H9 (cell line): Measurements from ENCODE around the gene RBM48. TPM values are rescaled to one million over a fixed set of nuclear protein-coding genes. Genes with fewer than 3 reads are reported as not detected.

Experiments used
- DNase-seq: peaks from one replicate; pipeline ENCODE4 v3.0.0-alpha.2; 2017
- H2AFZ ChIP-seq: one replicate; pipeline ENCODE4 v1.6.1; 2013; ENCODE audit warnings: mild to moderate bottlenecking, low read length, control low read depth, moderate library complexity
- H2AK5ac ChIP-seq: 2 replicates; pipeline ENCODE4 v1.6.1; 2013; ENCODE audit warnings: low read length, control low read depth, mixed read lengths; ENCODE audit not compliant: insufficient read length
- H2BK120ac ChIP-seq: one replicate; pipeline ENCODE4 v1.6.1; 2013; ENCODE audit warnings: low read depth, mild to moderate bottlenecking, low read length, control low read depth, inconsistent platforms; ENCODE audit not compliant: poor library complexity, severe bottlenecking
- H2BK12ac ChIP-seq: 2 replicates; pipeline ENCODE4 v1.6.1; 2013; ENCODE audit warnings: low read length, control low read depth, mixed read lengths, low read depth; ENCODE audit not compliant: insufficient read length
- H2BK15ac ChIP-seq: 2 replicates; pipeline ENCODE4 v1.6.1; 2013; ENCODE audit warnings: low read depth, low read length, control low read depth
- H2BK20ac ChIP-seq: one replicate; pipeline ENCODE4 v1.6.1; 2013; ENCODE audit warnings: low read depth, mild to moderate bottlenecking, low read length, control low read depth, inconsistent platforms; ENCODE audit not compliant: poor library complexity, severe bottlenecking
- H2BK5ac ChIP-seq: 2 replicates; pipeline ENCODE4 v1.6.1; 2013; ENCODE audit warnings: low read length, control low read depth, mixed read lengths; ENCODE audit not compliant: insufficient read length
- H3K14ac ChIP-seq: 2 replicates; pipeline ENCODE4 v1.6.1; 2013; ENCODE audit warnings: low read length, control low read depth; ENCODE audit not compliant: insufficient read depth
- H3K18ac ChIP-seq: 2 replicates; pipeline ENCODE4 v1.6.1; 2013; ENCODE audit warnings: low read depth, mild to moderate bottlenecking, mixed read lengths, low read length, control low read depth; ENCODE audit not compliant: insufficient read length
- H3K23ac ChIP-seq: 2 replicates; pipeline ENCODE4 v1.6.1; 2013; ENCODE audit warnings: low read length, control low read depth, mixed read lengths, low read depth; ENCODE audit not compliant: insufficient read length
- H3K23me2 ChIP-seq: 2 replicates; pipeline ENCODE4 v1.6.1; 2013; ENCODE audit warnings: low read depth, mild to moderate bottlenecking, mixed read lengths, low read length, control low read depth; ENCODE audit not compliant: insufficient read length, poor library complexity, severe bottlenecking
- H3K27ac ChIP-seq: 2 replicates; pipeline ENCODE4 v1.5.1; 2013; ENCODE audit warnings: low read length, control low read depth, mixed read lengths, low read depth; ENCODE audit not compliant: insufficient read length
- H3K27me3 ChIP-seq: 2 replicates; pipeline ENCODE4 v1.6.1; 2013; ENCODE audit warnings: low read length, control low read depth, inconsistent platforms; ENCODE audit not compliant: insufficient read depth
- H3K4ac ChIP-seq: 2 replicates; pipeline ENCODE4 v1.6.1; 2013; ENCODE audit warnings: low read depth, mild to moderate bottlenecking, control low read depth, inconsistent platforms, low read length, moderate library complexity
- H3K4me1 ChIP-seq: 2 replicates; pipeline ENCODE4 v1.6.1; 2013; ENCODE audit warnings: low read length, control low read depth, inconsistent platforms; ENCODE audit not compliant: insufficient read depth
- H3K4me2 ChIP-seq: 2 replicates; pipeline ENCODE4 v1.6.1; 2013; ENCODE audit warnings: low read length, control low read depth, mixed read lengths; ENCODE audit not compliant: insufficient read length, insufficient read depth
- H3K56ac ChIP-seq: 2 replicates; pipeline ENCODE4 v1.6.1; 2013; ENCODE audit warnings: low read depth, mild to moderate bottlenecking, mixed read lengths, low read length, control low read depth; ENCODE audit not compliant: insufficient read length
- H3K79me1 ChIP-seq: 2 replicates; pipeline ENCODE4 v1.6.1; 2013; ENCODE audit warnings: low read depth, mild to moderate bottlenecking, moderate library complexity, low read length, control low read depth, inconsistent platforms; ENCODE audit not compliant: insufficient read depth, poor library complexity, severe bottlenecking
- H3K79me2 ChIP-seq: 2 replicates; pipeline ENCODE4 v1.6.1; 2013; ENCODE audit warnings: low read length, control low read depth, inconsistent platforms; ENCODE audit not compliant: insufficient read depth
- H3K9ac ChIP-seq: 2 replicates; pipeline ENCODE4 v1.6.1; 2013; ENCODE audit warnings: low read length, control low read depth, mixed read lengths; ENCODE audit not compliant: insufficient read length; ENCODE audit errors: extremely low read depth
- H3K9me3 ChIP-seq: one replicate; pipeline ENCODE4 v1.6.1; 2013; ENCODE audit warnings: low read depth, low read length, inconsistent platforms; ENCODE audit not compliant: control insufficient read depth
- H3T11ph ChIP-seq: one replicate; pipeline ENCODE4 v1.6.1; 2013; ENCODE audit warnings: mild to moderate bottlenecking, low read length, control low read depth, inconsistent platforms
- H4K20me1 ChIP-seq: one replicate; pipeline ENCODE4 v1.6.1; 2013; ENCODE audit not compliant: control insufficient read depth, insufficient read length, insufficient read depth
- H4K5ac ChIP-seq: 2 replicates; pipeline ENCODE4 v1.6.1; 2013; ENCODE audit warnings: low read depth, mild to moderate bottlenecking, mixed read lengths, low read length, control low read depth; ENCODE audit not compliant: insufficient read length
- H4K8ac ChIP-seq: replicated peaks from 2 replicates; pipeline ENCODE4 v1.6.1; 2013; ENCODE audit warnings: low read length, control low read depth, mixed read lengths, low read depth; ENCODE audit not compliant: insufficient read length
- H4K91ac ChIP-seq: 2 replicates; pipeline ENCODE4 v1.6.1; 2013; ENCODE audit warnings: low read depth, mild to moderate bottlenecking, moderate library complexity, mixed read lengths, low read length, control low read depth; ENCODE audit not compliant: insufficient read length
- H3K27ac Mint-ChIP-seq, 3 experiments: 2 replicates in 2 of 3; 3 replicates in 1 of 3; pipeline ENCODE4 v1.8.0; 2020 to 2021; ENCODE audit warnings: mixed read lengths in 3 of 3, mild to moderate bottlenecking in 1 of 3, moderate library complexity in 1 of 3
- H3K27me3 Mint-ChIP-seq: 2 replicates; pipeline ENCODE4 v1.8.0; 2021; ENCODE audit warnings: low read depth, mild to moderate bottlenecking, moderate library complexity, mixed read lengths
- H3K36me3 Mint-ChIP-seq, 3 experiments: 2 replicates in 2 of 3; 3 replicates in 1 of 3; pipeline ENCODE4 v1.8.0; 2020 to 2021; ENCODE audit warnings: low read depth in 3 of 3, mixed read lengths in 3 of 3; ENCODE audit not compliant: insufficient read depth in 1 of 3
- H3K4me1 Mint-ChIP-seq, 2 experiments: 2 replicates each; pipeline ENCODE4 v1.8.0; 2020; ENCODE audit warnings: mixed read lengths in 2 of 2
- H3K4me3 Mint-ChIP-seq, 2 experiments: 2 replicates in 1 of 2; 3 replicates in 1 of 2; pipeline ENCODE4 v1.8.0; 2020 to 2021; ENCODE audit warnings: mild to moderate bottlenecking in 2 of 2, mixed read lengths in 2 of 2, moderate library complexity in 1 of 2
- H3K9me3 Mint-ChIP-seq, 2 experiments: 2 replicates in 1 of 2; 3 replicates in 1 of 2; pipeline ENCODE4 v1.8.0; 2020; ENCODE audit warnings: mild to moderate bottlenecking in 2 of 2, mixed read lengths in 2 of 2, moderate library complexity in 1 of 2
- CTCF ChIP-seq: fragments of 200-600 bp; sonication (generic); conservative IDR thresholded peaks from 3 replicates; pipeline ENCODE4 v1.8.0; 2021; ENCODE audit warnings: antibody characterized with exemption, mild to moderate bottlenecking
- WGBS: extraction: QIAGEN DNeasy Blood & Tissue Kit; methylation state at CpG from one replicate; pipeline ENCODE4 v1.1.7; 2013; ENCODE audit warnings: missing lambda C conversion rate, low lambda C conversion rate, mixed read lengths; ENCODE audit not compliant: insufficient read length; ENCODE audit errors: extremely low coverage; 5-methylcytosine and 5-hydroxymethylcytosine counted together
- total RNA-seq: library from RNA; stranded (reverse); gene quantifications from 2 replicates; pipeline ENCODE4 v1.2.1, GENCODE V29; 2021

The RBM48 gene
- total RNA-seq, 1 experiment from 2014 or later, result 12.5 TPM

DNA sequence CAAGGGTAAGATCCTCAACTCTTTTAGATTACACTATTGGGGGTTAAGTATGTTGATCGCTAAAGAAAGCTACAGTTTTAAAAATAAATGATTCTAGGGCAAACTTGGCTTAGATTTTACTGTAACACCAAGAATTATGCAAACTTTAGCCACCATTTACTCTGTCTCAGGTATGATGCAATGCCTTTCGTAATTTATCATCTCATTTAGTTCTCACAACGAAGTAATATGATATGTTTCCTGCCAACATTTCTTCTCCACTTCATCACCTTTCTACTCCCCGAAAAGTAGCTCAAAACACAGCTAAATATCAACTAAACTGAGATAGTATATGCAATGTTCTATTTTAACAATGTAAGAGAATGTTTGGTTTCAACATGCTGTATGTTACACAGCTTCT, 40.5 kb downstream of the RBM48 start:
- Mint-ChIP-seq H3K9me3 (no peaks in the 10 kb centered on the region), H3K27me3 (no peaks in the 10 kb centered on the region), H3K4me1 (no peaks in the 10 kb centered on the region), H3K36me3 (peaks cover 9 to 72% (median 50%) of the 10 kb centered on the region in 3 experiments; a peak in 6 of 7 replicates), H3K27ac (no peak overlapping the region), H3K4me3 (no peak overlapping the region)
- Histone ChIP-seq H3K79me2 (no peaks in the 10 kb centered on the region), H3K27ac (no peak overlapping the region), H3K79me1 (peaks cover 3% of the 10 kb centered on the region), H2AFZ (no peak overlapping the region), H3K9ac (no peak overlapping the region), H2AK5ac (no peak overlapping the region), H2BK15ac (no peak overlapping the region), H3K27me3 (no peaks in the 10 kb centered on the region), H4K91ac (no peak overlapping the region), H3K18ac (no peak overlapping the region), H3K4ac (no peak overlapping the region), H3K4me1 (no peaks in the 10 kb centered on the region), H2BK20ac (no peak overlapping the region), H3K4me2 (no peak overlapping the region), H2BK120ac (no peak overlapping the region), H3K9me3 (no peaks in the 10 kb centered on the region), H2BK12ac (no peak overlapping the region), H3K23ac (no peak overlapping the region), H3T11ph (no peak overlapping the region), H3K56ac (no peak overlapping the region), H4K8ac (no peak overlapping the region), H4K5ac (no peak overlapping the region), H4K20me1 (no peaks in the 10 kb centered on the region), H3K14ac (no peak overlapping the region), H3K23me2 (no peaks in the 10 kb centered on the region), H2BK5ac (no peak overlapping the region)
- TF ChIP-seq CTCF, result no peak
- WGBS, result no CpG with 5 or more reads among the region's 4 CpGs
- no peak for DNase-seq
